Ovary (tissue), 9 donors: ENCODE measurements around the gene CIC. TPM values are rescaled to one million over a fixed set of nuclear protein-coding genes. Genes with fewer than 3 reads are reported as not detected.
"Not testable (repeated sequence)": the region's sequence is repeated elsewhere in the genome, so short reads cannot be mapped to it uniquely, and the experiment has no call there.

ENCODE experiments used
- DNase-seq, 5 donors: peaks; one replicate each; pipeline ENCODE4 v3.0.0-alpha.2; 2019 to 2020
- H3K27ac ChIP-seq, 2 donors: fragments of 200-600 bp; one replicate each; pipeline versions ENCODE4 v1.5.1 to v1.8.0; 2019 to 2022
- H3K27me3 ChIP-seq: fragments of 200-600 bp; one replicate; pipeline ENCODE4 v1.8.0; 2022
- H3K36me3 ChIP-seq: fragments of 200-600 bp; sonication (generic); one replicate; pipeline ENCODE4 v1.5.1; 2019
- H3K4me1 ChIP-seq: one replicate; pipeline ENCODE4 v1.8.1; 2013; ENCODE audit warnings: mild to moderate bottlenecking, moderate library complexity; ENCODE audit not compliant: insufficient read depth
- H3K4me3 ChIP-seq: fragments of 200-600 bp; sonication (generic); one replicate; pipeline ENCODE4 v1.5.1; 2017
- H3K9me3 ChIP-seq, 2 donors: fragments of 200-600 bp in 1 of 2; sonication (generic) in 1 of 2; one replicate each; pipeline versions ENCODE4 v1.5.1 to v1.8.1; 2013 to 2019; ENCODE audit warnings: mild to moderate bottlenecking in 1 of 2, moderate library complexity in 1 of 2
- EP300 ChIP-seq: sonication (generic); formaldehyde crosslinking; IDR thresholded peaks from one replicate; pipeline ENCODE4 v1.6.1; 2017; ENCODE audit warnings: antibody characterized with exemption
- POLR2A ChIP-seq: fragments of 450-650 bp; IDR thresholded peaks from one replicate; pipeline ENCODE4 v1.6.1; 2017; ENCODE audit warnings: antibody characterized with exemption, mild to moderate bottlenecking, moderate library complexity
- WGBS, 3 donors: extraction: QIAGEN DNeasy Blood & Tissue Kit in 1 of 3; methylation state at CpG; one replicate each; pipeline versions ENCODE4 v1.1.5 to v1.1.7; 2013 to 2017; 5-methylcytosine and 5-hydroxymethylcytosine counted together
- intact Hi-C, 4 donors: fragments of 100-400 bp; cut with DNase I; formaldehyde crosslinking; loops; one replicate each; pipeline versions ENCODE4 v1.11.0 to v1.15.1; 2022 to 2023
- polyA plus RNA-seq, 2 donors: library from polyadenylated mRNA; stranded (reverse); fragments of 200-250 nt in 1 of 2; fragments of 350-450 nt in 1 of 2; fragmentation: Illumina TruSeq in 1 of 2; extraction: RNeasy Lipid Tissue Mini Kit (QIAGEN cat#74804) in 1 of 2; gene quantifications; one replicate each; pipeline ENCODE4 v1.2.3, GENCODE V29; 2013 to 2014
- total RNA-seq, 7 donors: library from RNA; depleted of rRNA in 2 of 7; stranded (reverse); fragments of >200 nt in 2 of 7; fragmentation: NEBNext Ultra II Directional in 3 of 7; extraction: Animal tissue kit (Norgen Biotek cat#: 25700) in 3 of 7; gene quantifications; one replicate each; pipeline versions ENCODE4 v1.1.0 to v1.2.4, GENCODE V29; 2016 to 2023
- TF ChIP-seq, protein P1 (sequence below), 3 donors: fragments of 450-650 bp in 2 of 3; fragments of 200-600 bp in 1 of 3; IDR thresholded peaks; one replicate each; pipeline versions ENCODE4 v1.5.1 to v1.8.0; 2016 to 2022; ENCODE audit warnings: antibody characterized with exemption in 3 of 3, mild to moderate bottlenecking in 1 of 3
- donor health status: DM: no; HTN: no; CAD: no; lungs with moderate emphysema.
- donor health status: DM: no; HTN: no; CAD: no.
- donor health status: Bipolar disorder and iron deficiency.
- donor health status: DM: yes; HTN: yes; CAD: no.
- donor health status: DM: no; HTN: no; CAD: no.
- donor health status: DM: yes; HTN: yes; CAD: no.

CIC gene
- total and polyA plus RNA-seq, 9 donors, result 6.6 to 139 (median 97.9) TPM

DNA sequence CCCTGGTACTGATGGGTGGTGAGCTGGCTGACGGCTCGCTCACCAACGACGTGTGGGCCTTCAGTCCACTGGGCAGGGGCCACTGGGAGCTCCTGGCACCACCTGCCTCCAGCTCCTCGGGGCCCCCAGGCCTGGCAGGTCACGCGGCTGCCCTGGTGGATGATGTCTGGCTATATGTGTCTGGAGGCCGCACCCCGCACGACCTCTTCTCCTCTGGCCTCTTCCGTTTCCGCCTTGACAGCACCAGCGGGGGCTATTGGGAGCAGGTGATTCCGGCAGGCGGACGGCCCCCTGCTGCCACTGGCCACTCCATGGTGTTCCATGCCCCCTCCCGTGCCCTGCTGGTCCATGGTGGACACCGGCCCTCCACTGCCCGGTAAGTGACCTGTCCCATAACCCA lies 66.9 kb downstream of the CIC start:
- Histone ChIP-seq H3K4me3 (no peak overlapping the region), H3K27ac (no peak overlapping the region), H3K27me3 (no peaks in the 10 kb centered on the region), H3K9me3 (no peaks in the 10 kb centered on the region), H3K4me1 (no peaks in the 10 kb centered on the region), H3K36me3 (no peaks in the 10 kb centered on the region)
- no peak for DNase-seq
- 86 to 93% (median 87%) methylated on average over 19 of the region's 19 CpGs for WGBS, 3 donors
- no peak for TF ChIP-seq POLR2A
- TF ChIP-seq, protein P1, sequence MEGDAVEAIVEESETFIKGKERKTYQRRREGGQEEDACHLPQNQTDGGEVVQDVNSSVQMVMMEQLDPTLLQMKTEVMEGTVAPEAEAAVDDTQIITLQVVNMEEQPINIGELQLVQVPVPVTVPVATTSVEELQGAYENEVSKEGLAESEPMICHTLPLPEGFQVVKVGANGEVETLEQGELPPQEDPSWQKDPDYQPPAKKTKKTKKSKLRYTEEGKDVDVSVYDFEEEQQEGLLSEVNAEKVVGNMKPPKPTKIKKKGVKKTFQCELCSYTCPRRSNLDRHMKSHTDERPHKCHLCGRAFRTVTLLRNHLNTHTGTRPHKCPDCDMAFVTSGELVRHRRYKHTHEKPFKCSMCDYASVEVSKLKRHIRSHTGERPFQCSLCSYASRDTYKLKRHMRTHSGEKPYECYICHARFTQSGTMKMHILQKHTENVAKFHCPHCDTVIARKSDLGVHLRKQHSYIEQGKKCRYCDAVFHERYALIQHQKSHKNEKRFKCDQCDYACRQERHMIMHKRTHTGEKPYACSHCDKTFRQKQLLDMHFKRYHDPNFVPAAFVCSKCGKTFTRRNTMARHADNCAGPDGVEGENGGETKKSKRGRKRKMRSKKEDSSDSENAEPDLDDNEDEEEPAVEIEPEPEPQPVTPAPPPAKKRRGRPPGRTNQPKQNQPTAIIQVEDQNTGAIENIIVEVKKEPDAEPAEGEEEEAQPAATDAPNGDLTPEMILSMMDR (IDR thresholded peaks at IDR 0.05), result no peak
- TF ChIP-seq EP300, result no peak
- intact Hi-C loops, result no loop called here

DNA sequence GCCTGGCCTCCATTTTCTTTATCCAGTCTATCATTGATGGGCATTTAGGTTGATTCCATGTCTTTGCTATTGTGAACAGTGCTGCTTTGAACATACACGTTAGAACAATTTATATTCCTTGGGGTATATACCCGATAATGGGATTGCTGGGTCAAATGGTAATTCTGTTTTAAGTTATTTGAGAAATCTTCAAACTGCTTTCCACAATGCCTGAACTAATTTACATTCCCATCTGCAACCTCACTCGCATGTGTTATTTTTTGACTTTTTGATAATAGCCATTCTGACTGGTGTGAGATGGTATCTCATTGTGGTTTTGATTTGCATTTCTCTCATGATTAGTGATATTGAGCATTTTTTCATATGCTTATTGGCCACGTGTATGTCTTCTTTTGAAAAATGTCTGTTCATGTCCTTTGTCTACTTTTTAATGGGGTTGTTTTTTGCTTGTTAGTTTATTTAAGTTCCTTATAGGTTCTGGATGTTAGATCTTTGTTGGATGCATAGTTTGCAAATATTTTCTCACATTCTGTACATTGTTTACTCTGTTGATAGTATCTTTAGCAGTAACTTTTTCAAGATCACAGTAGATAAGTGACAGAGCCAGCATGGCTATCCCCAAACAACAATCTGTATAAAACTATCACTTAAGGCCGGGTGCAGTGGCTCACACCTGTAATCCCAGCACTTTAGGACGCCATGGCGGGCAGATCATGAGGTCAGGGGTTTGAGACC lies 70.2 kb downstream of the CIC start:
- H3K27ac ChIP-seq, H3K4me1 ChIP-seq, DNase-seq, H3K9me3 ChIP-seq, H3K4me3 ChIP-seq, H3K36me3 ChIP-seq, H3K27me3 ChIP-seq, intact Hi-C loops: not testable (repeated sequence)
- 86 to 88% (median 86%) methylated on average over 7 of the region's 7 CpGs for WGBS, 3 donors

DNA sequence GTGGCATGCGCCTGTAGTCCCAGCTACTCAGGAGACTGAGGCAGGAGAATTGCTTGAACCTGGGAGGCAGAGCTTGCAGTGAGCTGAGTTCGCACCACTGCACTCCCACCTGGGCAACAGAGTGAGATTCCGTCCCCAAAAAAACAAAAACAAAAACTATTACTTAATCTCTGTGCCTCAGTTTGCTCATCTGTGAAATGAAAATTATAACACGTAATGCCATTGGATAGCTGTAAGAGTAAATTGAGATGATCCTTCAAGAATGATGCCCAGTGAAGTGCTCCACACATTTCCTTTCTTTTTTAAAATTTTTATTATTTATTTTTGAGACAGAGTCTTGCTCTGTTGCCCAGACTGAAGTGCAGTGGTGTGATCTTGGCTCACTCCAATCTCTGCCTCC lies 70.9 kb downstream of the CIC start:
- 93 to 97% (median 95%) methylated on average over 4 of the region's 4 CpGs for WGBS, 3 donors
- H3K4me1 ChIP-seq, H3K27ac ChIP-seq, DNase-seq, H3K27me3 ChIP-seq, H3K36me3 ChIP-seq, H3K4me3 ChIP-seq, intact Hi-C loops, H3K9me3 ChIP-seq: not testable (repeated sequence)

DNA sequence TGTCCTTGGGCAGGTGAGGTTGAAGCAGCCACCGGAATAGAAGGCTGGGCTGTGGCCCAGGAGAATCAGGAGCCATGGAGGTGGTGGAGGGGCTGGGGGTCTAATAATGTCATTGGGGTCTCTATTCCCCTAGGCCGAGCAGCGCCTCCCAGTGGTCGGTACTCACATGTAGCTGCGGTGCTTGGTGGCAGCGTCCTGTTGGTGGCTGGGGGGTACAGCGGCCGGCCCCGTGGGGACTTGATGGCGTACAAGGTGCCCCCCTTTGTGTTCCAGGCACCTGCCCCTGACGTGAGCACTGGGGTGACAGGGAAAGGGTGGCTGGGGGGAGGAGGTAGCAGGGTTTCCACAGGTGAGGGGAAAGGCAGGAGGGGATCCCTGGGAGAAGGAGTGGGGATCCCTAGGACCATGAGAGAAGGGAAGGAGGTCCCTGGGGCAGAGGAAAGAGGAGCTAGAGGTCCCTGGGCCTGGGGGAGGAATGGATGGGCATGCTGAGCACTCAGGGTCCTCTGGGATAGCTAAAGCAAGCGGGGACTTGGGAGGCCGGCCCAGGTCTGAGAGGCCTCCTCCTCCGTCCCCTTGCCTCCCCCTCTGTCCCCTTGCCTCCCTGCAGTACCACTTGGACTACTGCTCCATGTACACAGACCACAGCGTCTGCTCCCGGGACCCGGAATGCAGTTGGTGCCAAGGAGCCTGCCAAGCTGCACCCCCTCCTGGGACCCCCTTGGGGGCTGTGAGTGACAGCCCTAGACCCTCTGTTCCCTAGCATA lies 74.5 kb downstream of the CIC start:
- Histone ChIP-seq H3K27ac (no peak overlapping the region), H3K27me3 (no peaks in the 10 kb centered on the region), H3K4me3 (no peak overlapping the region), H3K4me1 (no peaks in the 10 kb centered on the region), H3K36me3 (no peaks in the 10 kb centered on the region), H3K9me3 (no peaks in the 10 kb centered on the region)
- TF ChIP-seq EP300 (no peak), POLR2A (no peak)
- TF ChIP-seq, protein P1 (IDR thresholded peaks at IDR 0.05), result no peak
- intact Hi-C loops, result no loop called here
- no peak for DNase-seq
- WGBS, 3 donors, result 83 to 87% (median 85%) methylated on average over 17 of the region's 17 CpGs

DNA sequence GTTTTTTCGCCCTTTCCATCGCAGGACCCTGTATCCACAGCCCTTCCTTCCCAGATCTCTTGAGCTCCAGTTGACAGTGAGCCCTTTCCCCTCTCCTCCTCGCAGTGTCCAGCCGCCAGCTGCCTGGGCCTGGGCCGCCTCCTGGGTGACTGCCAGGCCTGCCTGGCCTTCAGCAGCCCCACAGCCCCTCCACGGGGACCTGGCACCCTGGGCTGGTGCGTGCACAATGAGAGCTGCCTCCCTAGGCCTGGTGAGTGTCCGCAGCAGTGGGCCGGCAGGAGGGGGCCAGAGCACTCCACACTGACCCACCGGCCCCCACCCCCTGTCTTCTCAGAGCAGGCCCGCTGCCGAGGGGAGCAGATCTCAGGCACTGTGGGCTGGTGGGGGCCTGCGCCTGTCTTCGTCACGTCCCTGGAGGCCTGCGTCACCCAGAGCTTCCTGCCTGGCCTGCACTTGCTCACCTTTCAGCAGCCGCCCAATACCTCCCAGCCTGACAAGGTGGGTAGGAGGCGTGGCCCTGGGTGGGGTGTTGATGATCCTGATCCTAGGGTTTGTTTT lies 75.4 kb downstream of the CIC start:
- H3K4me1 ChIP-seq, result no peaks in the 10 kb centered on the region
- intact Hi-C loops, result no loop called here
- TF ChIP-seq, protein P1 (IDR thresholded peaks at IDR 0.05), result no peak
- TF ChIP-seq POLR2A (no peak), EP300 (no peak)
- H3K4me3 ChIP-seq, result no peak overlapping the region
- no peaks in the 10 kb centered on the region for H3K36me3 ChIP-seq
- H3K27me3 ChIP-seq, result no peaks in the 10 kb centered on the region
- WGBS, 3 donors, result 78 to 86% (median 79%) methylated on average over 18 of the region's 18 CpGs
- H3K27ac ChIP-seq, result no peak overlapping the region
- H3K9me3 ChIP-seq, result no peaks in the 10 kb centered on the region
- DNase-seq, result no peak

Other genes with a start within 250 kb of the CIC start
- gene GRIK5, start 199.0 kb upstream of the CIC start, total RNA-seq, result 10 to 100 TPM in 2 of 7 donors, 1 to 10 TPM in 5; 1.7 to 16.3 (median 3.7) TPM
- 1 to 10 TPM; 2.9 to 5.3 TPM for gene GRIK5, start 199.0 kb upstream of the CIC start, polyA plus RNA-seq
- 10 to 100 TPM; 10.3 to 24.6 (median 18.2) TPM for gene ZNF574, start 193.1 kb upstream of the CIC start, total RNA-seq
- 10 to 100 TPM in 1 of 2 donors, 1 to 10 TPM in 1; 2.4 to 14.9 TPM for gene ZNF574, start 193.1 kb upstream of the CIC start, polyA plus RNA-seq
- 1 to 10 TPM in 4 of 7 donors, under 1 TPM in 2, not detected in 1; 0.72 to 4.3 (median 1.4) TPM for gene POU2F2, start 136.8 kb upstream of the CIC start, total RNA-seq
- gene POU2F2, start 136.8 kb upstream of the CIC start, polyA plus RNA-seq, result 1 to 10 TPM in 1 of 2 donors, under 1 TPM in 1; 0.52 to 1.2 TPM
- gene DEDD2, start 51.6 kb upstream of the CIC start, total RNA-seq, result 10 to 100 TPM; 14.9 to 36.8 (median 25.1) TPM
- 10 to 100 TPM in 1 of 2 donors, 1 to 10 TPM in 1; 8.3 to 33.1 TPM for gene DEDD2, start 51.6 kb upstream of the CIC start, polyA plus RNA-seq
- 10 to 100 TPM in 5 of 7 donors, 1 to 10 TPM in 2; 2.4 to 17.9 (median 12.9) TPM for gene ZNF526, start 48.9 kb upstream of the CIC start, total RNA-seq
- gene ZNF526, start 48.9 kb upstream of the CIC start, polyA plus RNA-seq, result 1 to 10 TPM; 5.0 to 6.5 TPM
- 10 to 100 TPM; 16.0 to 40.9 (median 34.9) TPM for gene GSK3A, start 26.6 kb upstream of the CIC start, total RNA-seq
- 10 to 100 TPM; 31.9 to 38.3 TPM for gene GSK3A, start 26.6 kb upstream of the CIC start, polyA plus RNA-seq
- 100 to 1,000 TPM in 1 of 7 donors, 10 to 100 TPM in 6; 23.1 to 110 (median 76.6) TPM for gene ERF, start 14.1 kb upstream of the CIC start, total RNA-seq
- 10 to 100 TPM; 31.7 to 51.0 TPM for gene ERF, start 14.1 kb upstream of the CIC start, polyA plus RNA-seq
- gene PRR19, start 32.9 kb downstream of the CIC start, total RNA-seq, result 1 to 10 TPM in 2 of 7 donors, under 1 TPM in 4, not detected in 1; 0.58 to 2.9 (median 0.78) TPM
- gene PRR19, start 32.9 kb downstream of the CIC start, polyA plus RNA-seq, result under 1 TPM in 1 of 2 donors, not detected in 1; 0.71 TPM
- gene PAFAH1B3, start 33.4 kb downstream of the CIC start, total RNA-seq, result 10 to 100 TPM; 15.8 to 40.2 (median 20.6) TPM
- gene PAFAH1B3, start 33.4 kb downstream of the CIC start, polyA plus RNA-seq, result 10 to 100 TPM in 1 of 2 donors, 1 to 10 TPM in 1; 4.1 to 23.4 TPM
- gene TMEM145, start 44.1 kb downstream of the CIC start, total RNA-seq, result 1 to 10 TPM in 1 of 7 donors, under 1 TPM in 4, not detected in 2; 0.20 to 1.7 (median 0.31) TPM
- gene TMEM145, start 44.1 kb downstream of the CIC start, polyA plus RNA-seq, result under 1 TPM in 1 of 2 donors, not detected in 1; 0.08 TPM
- gene MEGF8, start 56.4 kb downstream of the CIC start, total RNA-seq, result 10 to 100 TPM; 11.0 to 31.6 (median 27.0) TPM
- gene MEGF8, start 56.4 kb downstream of the CIC start, polyA plus RNA-seq, result 10 to 100 TPM; 17.8 to 21.6 TPM
- not detected for gene CNFN, start 121.0 kb downstream of the CIC start, total RNA-seq
- gene CNFN, start 121.0 kb downstream of the CIC start, polyA plus RNA-seq, result under 1 TPM; 0.47 to 0.91 TPM
- gene LIPE, start 158.1 kb downstream of the CIC start, total RNA-seq, result 10 to 100 TPM in 3 of 7 donors, 1 to 10 TPM in 4; 2.3 to 15.1 (median 5.4) TPM
- gene LIPE, start 158.1 kb downstream of the CIC start, polyA plus RNA-seq, result 1 to 10 TPM; 1.7 to 7.9 TPM
- gene CXCL17, start 173.7 kb downstream of the CIC start, total RNA-seq, result under 1 TPM in 2 of 7 donors, not detected in 5; 0.32 to 0.46 TPM
- gene CXCL17, start 173.7 kb downstream of the CIC start, polyA plus RNA-seq, result not detected